Amygdala (tissue), 56 donors: ENCODE data around the gene ADGRV1.
"Not testable (repeated sequence)": the region's sequence is repeated elsewhere in the genome, so short reads cannot be mapped to it uniquely, and the experiment has no call there.

ENCODE experiments used
- DNase-seq, 56 donors: peaks; one replicate each; lab custom pipeline; 2025; lab: John Stamatoyannopoulos, UW

ADGRV1 gene

GRCh38 chr5:90696153-90696552, 137.6 kb downstream of the ADGRV1 start:
- no peak for DNase-seq

DNA sequence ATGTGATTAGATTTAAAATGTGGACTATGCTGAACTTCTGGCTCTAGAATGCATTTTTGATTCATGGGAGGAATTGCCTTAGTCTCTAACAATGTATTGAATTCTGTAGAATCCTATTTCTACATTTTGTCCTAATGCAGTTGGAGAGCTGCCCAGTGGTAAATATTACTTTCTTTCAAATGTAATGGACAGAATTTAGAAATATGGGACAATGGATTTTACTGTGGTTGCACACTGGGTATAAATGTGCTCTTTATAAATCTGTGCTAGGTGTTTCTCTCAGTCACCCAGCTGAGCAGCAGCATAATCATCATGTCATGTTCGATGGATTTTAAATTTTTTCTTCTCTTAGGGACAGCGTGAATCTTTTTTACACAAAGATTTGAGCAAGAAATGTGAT, 141.7 kb downstream of the ADGRV1 start:
- DNase-seq, result no peak

DNA sequence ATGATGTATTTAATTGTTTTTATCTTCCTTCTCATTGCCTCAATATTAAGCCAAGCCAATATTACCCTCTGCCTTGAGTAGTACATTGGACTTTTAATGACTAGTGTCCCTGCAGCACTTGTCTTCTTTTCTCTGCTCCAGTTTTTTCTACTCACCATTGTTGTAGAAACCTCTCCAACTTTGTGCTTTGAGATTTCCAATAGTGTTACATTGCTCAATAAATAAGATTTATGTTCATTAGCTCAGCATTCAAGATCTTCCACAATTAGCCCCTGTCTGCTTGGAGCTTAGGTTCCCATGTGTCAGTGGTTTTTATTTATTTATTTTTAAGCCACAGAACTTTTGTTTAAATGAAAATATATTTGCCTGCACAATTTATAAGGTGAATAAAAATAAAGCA, 145.3 kb downstream of the ADGRV1 start:
- no peak for DNase-seq

DNA sequence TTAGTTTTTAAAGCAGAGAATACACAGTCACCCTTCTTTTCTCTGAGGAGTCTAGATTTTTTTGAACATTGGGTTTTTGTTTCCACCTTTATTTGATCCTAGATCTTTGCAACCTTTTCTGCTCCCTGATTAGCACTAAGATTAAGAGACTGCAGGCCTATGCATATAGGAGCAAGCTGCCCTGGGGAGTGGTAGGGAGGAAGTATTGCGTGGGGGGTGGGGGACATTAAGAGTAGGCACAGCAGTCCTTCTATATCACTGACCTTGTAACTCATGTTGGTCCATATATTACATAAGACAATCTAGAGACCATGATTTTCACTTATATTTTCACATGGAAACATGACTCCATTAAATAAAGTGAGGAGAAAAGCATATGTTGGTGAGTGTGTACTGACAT, 149.1 kb downstream of the ADGRV1 start:
- DNase-seq, result no peak

DNA sequence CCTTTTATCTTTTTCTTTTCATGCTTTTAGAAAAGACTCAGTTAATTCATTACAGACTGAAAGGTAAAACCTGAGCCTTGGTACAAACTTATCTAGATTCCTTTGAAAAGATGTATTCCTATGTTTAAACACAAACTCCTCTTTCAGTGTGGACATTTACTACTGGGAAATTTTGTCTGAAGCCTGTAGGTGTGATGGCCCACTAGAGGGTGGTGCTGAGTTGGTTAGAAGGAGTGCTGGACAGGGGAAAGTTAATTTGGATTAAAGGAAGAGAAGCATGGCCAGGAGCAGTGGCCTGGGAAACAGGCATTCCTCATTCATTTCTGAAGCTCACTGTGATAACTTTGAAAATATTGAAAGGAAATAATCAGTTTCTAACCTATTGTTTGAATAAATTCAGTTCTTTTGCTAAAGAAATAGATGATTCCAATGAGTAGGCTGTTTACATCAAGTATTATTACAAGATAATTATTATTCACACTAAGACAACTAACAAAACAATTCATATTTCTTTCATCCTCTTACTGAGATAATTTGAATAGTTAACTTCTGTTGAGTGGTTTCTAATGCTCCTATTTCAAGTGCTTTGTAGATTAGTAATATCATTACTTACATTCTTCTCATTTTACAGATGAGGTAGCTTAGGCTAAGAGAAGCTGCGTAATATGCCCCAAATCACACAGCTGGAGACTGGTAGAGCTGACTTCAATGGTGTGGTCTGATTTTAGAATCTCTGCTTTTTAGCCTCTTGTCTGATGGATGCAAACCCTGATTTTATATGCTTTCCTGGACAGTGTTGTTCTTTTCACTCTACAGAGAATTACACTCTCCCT, 150.9 kb downstream of the ADGRV1 start:
- peak in 22 of 56 donors; percentile 0 to 27 (median 8) for DNase-seq

GRCh38 chr5:90718387-90718786, 159.8 kb downstream of the ADGRV1 start:
- no peak for DNase-seq

- no peak for DNase-seq
These were observed 181.0 kb downstream of the ADGRV1 start for GRCh38 chr5:90739567-90739966.

DNA sequence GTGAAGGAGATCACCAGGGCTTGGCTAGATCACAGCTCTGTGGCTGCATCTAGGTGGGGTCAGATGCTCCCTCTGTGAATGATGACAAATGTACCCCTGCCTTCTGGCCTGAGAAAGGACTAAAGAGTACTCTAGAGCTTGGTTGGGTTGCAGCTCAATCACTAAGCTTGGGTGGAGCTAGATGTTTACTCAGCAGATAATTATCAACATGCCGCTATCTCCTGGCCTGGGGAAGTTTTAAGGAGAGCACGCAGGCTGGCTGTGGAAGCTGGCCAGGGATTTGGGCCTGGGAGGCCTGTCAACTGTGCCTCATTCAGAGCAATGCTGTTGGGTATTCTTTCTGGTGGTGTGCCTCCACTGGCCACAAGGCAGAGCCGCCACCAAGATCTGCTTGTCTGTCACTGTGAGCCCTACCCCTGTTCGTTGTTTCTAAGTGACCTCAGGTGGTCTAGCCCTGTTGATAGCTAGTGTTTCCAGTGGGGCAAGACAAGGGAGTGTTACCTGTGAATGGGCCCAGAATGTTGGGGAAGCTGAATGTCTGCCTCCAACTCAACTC, 181.7 kb downstream of the ADGRV1 start:
- DNase-seq, result no peak

DNA sequence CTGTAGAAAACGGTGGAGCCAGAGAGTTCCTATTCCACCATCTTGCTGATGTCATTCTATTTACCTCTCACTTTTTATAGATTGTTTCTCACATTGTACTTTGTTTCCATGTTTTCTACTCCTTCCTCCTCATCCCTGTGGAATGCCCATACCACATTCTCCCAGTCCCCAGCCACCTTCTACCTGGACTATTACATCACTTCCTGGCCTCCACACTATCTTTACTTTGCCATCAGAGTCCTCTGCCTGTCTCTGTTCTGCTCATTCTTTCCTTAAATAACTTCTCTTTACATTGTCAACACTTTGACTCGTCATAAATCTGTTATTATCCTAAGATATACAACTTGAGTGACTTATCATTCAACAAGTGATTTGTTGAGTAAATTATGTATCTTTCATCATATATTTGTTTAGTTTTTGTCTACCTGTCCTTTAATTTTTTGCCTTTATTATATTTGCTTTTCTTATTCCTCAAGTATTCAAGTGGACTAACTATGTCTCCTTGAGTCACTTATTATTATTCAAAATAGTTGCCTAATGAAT, 182.5 kb downstream of the ADGRV1 start:
- DNase-seq, result no peak

GRCh38 chr5:90746119-90746518, 187.5 kb downstream of the ADGRV1 start:
- no peak for DNase-seq

DNA sequence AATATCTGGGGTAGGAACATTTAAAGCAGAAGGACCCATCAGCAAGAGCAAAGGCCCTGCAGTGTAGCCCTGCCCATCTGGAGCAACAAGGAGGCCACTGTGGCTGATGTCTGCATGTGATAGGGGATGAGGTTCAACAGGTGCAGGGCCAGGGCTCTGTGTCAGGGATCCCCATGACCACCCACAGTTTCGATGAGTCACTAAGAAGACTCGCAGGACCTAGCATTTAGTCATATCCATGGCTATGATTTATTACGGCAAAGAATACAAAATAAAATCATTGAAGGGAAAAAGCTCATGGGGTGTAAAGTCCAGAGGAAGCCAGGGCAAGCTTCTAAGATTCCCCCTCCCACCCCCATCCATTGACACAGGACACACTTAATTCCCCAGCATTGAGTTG, 188.6 kb downstream of the ADGRV1 start:
- peak in 1 of 56 donors; percentile 8 for DNase-seq

- no peak for DNase-seq
These were observed 189.1 kb downstream of the ADGRV1 start for GRCh38 chr5:90747693-90748092.

DNA sequence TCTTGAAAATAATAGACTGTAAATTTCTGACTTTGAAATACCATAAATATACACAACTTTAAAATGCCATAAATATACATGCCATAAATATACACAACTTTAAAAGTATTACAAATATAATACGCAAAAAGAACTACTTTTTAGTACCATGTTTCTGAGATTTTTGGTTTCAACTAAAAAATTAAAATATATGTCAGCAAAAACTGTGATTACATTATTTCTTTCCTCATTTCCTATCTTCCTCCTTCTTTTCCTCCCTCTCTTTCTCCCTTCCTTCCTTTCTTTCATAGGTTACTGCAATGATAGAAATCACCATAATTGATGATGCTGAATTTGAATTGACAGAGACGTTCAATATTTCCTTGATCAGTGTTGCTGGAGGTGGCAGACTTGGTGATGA, 200.5 kb downstream of the ADGRV1 start:
- DNase-seq, result no peak

- no peak for DNase-seq
These were observed 209.1 kb downstream of the ADGRV1 start for GRCh38 chr5:90767710-90768109.

DNA sequence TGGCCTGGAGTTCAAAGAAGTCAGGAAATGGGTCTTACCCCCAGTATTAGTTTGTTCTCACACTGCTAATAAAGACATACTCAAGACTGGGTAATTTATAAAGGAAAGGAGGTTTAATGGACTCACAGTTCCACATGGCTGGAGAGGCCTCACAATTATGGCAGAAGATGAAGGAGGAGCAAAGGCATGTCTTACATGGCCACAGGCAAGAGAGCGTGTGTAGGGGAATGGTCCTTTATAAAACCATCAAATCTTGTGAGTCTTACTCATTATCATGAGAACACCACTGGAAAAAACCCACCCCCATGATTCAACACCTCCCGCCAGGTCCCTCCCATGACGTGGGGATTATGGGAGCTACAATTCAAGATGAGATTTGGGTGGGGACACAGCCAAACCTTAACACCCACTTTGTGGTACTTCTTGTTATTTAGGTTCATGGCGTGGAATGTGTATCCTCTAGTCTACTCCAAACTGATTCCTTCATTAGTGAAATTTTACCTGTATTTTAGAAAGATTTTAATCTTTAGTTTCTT, 211.5 kb downstream of the ADGRV1 start:
- not testable (repeated sequence) for DNase-seq

- no peak for DNase-seq
These were observed 219.4 kb downstream of the ADGRV1 start for GRCh38 chr5:90777959-90778358.

- DNase-seq, result peak in 46 of 56 donors; percentile 2 to 87 (median 34)
These were observed 225.1 kb downstream of the ADGRV1 start for GRCh38 chr5:90783460-90784333.

DNA sequence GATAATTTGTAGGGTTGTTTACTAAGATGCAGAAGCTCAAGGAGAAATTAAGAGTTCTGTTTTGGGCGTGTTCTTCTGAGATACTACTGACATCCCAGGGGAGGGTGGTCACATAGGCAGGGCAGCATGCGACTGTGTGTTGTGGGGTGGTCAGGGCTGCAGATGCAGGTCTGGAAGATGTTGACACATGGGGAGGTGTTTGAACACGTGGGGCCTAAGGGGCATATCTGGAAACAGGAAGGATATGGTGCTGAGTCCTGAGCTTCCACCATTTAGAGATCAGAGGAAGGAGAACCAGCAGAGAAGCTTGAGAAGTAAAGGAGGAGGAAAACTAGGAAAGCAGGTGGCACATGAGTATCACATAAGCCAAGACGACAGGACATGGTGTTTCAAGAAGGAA, 228.2 kb downstream of the ADGRV1 start:
- DNase-seq, result no peak

DNA sequence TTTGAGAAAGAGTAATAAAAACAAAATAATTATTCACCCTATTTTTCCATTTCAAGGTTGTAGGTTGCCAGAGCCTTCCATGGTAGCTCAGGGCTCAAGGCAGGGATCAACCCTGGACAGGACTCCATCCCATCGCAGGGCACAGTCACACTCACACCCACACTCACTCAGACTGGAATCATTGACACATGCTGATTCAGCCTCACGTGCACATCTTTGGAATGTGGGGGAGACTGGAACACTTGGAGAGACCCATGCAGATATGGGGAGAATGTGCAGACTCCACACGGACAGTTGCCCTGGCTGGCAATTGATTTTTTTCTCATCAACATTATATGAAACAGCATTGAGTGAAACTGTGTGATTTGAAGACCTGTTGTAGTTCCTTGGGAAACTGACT, 234.1 kb downstream of the ADGRV1 start:
- no peak for DNase-seq

- no peak for DNase-seq
These were observed 234.6 kb downstream of the ADGRV1 start for GRCh38 chr5:90793183-90793582.

DNA sequence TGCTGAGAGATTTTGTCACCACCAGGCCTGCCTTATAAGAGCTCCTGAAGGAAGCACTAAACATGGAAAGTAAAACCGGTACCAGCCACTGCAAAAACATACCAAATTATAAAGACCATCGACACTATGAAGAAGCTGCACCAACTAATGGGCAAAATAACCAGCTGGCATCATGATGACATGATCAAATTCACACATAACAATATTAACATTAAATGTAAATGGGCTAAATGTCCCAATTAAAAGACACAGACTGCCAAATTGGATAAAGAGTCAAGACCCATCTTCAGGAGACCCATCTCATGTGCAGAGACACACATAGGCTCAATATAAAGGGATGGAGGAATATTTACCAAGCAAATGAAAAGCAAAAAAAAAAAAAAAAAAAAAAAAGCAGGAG, 238.3 kb downstream of the ADGRV1 start:
- not testable (repeated sequence) for DNase-seq
